ENCODE measurements around the gene SOX8.

DNA sequence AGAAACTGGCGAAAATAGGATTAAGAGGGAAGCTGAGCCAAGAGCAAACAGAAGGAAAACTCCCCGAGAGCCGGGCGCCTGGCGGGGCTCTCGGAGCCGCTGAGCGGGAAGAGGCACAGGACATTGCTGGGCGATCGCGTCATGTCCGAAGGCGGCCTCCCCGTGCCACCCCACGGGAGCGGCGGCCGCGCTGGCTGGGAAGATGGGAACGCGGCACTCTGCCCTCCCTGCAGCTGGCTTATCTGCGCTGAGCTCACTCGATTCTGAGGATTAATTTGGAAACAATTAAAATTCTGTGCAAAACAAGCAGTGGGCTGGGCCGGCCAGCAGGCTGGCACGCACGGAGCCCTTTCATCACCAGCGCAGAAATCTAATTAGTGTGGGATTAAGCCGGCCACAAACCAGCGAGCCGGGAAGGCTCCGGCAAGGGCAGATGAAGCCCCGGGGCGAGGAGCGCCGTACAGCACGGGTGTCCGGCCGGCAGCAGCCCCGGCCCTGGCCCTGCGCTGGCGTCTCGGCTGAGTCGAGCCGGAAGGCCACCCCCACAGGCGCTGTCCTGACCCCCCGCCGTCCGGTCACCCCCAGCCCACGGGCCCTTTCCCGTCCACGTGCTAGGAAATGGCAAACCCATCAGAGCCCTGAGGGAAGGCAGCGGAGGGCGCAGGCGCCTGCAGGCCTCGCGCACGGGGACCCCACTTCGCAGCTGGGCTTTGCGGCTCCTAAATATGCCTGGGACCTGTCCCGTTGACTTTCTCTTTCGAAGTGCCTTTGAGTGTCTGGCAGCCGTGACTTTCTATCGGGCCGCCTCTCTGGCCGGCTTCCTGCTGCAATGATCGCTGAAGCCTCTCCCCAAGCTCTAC, 37.9 kb downstream of the SOX8 start:
- no peak for TF ChIP-seq EZH2 (IDR thresholded peaks at IDR 0.05; ENCODE audit: low read length, missing control alignments)
- TF ChIP-seq, protein P1, sequence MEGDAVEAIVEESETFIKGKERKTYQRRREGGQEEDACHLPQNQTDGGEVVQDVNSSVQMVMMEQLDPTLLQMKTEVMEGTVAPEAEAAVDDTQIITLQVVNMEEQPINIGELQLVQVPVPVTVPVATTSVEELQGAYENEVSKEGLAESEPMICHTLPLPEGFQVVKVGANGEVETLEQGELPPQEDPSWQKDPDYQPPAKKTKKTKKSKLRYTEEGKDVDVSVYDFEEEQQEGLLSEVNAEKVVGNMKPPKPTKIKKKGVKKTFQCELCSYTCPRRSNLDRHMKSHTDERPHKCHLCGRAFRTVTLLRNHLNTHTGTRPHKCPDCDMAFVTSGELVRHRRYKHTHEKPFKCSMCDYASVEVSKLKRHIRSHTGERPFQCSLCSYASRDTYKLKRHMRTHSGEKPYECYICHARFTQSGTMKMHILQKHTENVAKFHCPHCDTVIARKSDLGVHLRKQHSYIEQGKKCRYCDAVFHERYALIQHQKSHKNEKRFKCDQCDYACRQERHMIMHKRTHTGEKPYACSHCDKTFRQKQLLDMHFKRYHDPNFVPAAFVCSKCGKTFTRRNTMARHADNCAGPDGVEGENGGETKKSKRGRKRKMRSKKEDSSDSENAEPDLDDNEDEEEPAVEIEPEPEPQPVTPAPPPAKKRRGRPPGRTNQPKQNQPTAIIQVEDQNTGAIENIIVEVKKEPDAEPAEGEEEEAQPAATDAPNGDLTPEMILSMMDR (conservative IDR thresholded peaks at IDR 0.05 in 1 of 2, IDR thresholded peaks at IDR 0.05 in 1 of 2; ENCODE audit: low read depth in 1 of 2, low read length in 2 of 2), result no peak

Measured in fibroblast of lung (primary cell).